ENCODE results near the gene HIGD1B.

GRCh38 chr17:44898768-44899073 lies 51.0 kb downstream of the HIGD1B start:
- no peak for TF ChIP-seq CTCF (IDR thresholded peaks at IDR 0.05; ENCODE audit: insufficient read depth, low read length)
- TF ChIP-seq GABPA (IDR thresholded peaks at IDR 0.05; ENCODE audit: low read depth), result no peak; the same call in 1 of the 2 replicates
- no peak for TF ChIP-seq POLR2AphosphoS5 (IDR thresholded peaks at IDR 0.05; ENCODE audit: low read depth)
- no peak for TF ChIP-seq REST (IDR thresholded peaks at IDR 0.05; ENCODE audit: insufficient replicate concordance, low read depth)
